A549 (cell line): ENCODE data around the gene PTPRD. TPM values are rescaled to one million over a fixed set of nuclear protein-coding genes. Genes with fewer than 3 reads are reported as not detected.

Source experiments
- ATAC-seq, 2 experiments: fragments of 200-7000 bp in 1 of 2; fragments of >200 bp in 1 of 2; cut with Nextera tagmentation in 1 of 2; cut with Tn5 transposase in 1 of 2; 3 replicates each; pipeline versions ENCODE4 v1.8.0 to v1.9.1; 2018 to 2020; ENCODE audit warnings: mild to moderate bottlenecking in 1 of 2, moderate library complexity in 1 of 2
- CTCF ChIA-PET: fragments of 300-600 bp; sonication (Branson Sonifier 250); formaldehyde crosslinking; extraction: SDS; loops from one replicate; lab custom pipeline; 2021; ENCODE audit warnings: antibody characterized with exemption, inconsistent platforms; lab: Yijun Ruan, JAX
- POLR2A ChIA-PET: fragments of 350-600 bp; formaldehyde crosslinking; extraction: SDS; loops from one replicate; lab custom pipeline; 2021; ENCODE audit warnings: antibody characterized with exemption, inconsistent platforms; lab: Yijun Ruan, JAX
- DNase-seq, 2 experiments: peaks; one replicate each; pipeline versions ENCODE4 v3.0.0 to v3.0.0-alpha.2; 2011 to 2016; ENCODE audit warnings: low read depth in 1 of 2, low spot score in 1 of 2
- FAIRE-seq: peaks from 2 replicates; lab custom pipeline; 2011; peaks lifted over from hg19 to GRCh38; lab: Jason Lieb, UNC
- H3K27ac ChIP-seq, 2 experiments: fragments of >200 bp; sonication (Bioruptor Twin); formaldehyde crosslinking; 3 replicates each; pipeline ENCODE4 v1.5.1; 2016 to 2017
- H3K4me1 ChIP-seq: fragments of >200 bp; sonication (Bioruptor Twin); formaldehyde crosslinking; 3 replicates; pipeline ENCODE4 v1.6.1; 2016
- H3K4me2 ChIP-seq: fragments of >200 bp; sonication (Bioruptor Twin); formaldehyde crosslinking; 3 replicates; pipeline ENCODE4 v1.6.1; 2016
- H3K4me3 ChIP-seq: fragments of >200 bp; sonication (Bioruptor Twin); formaldehyde crosslinking; 3 replicates; pipeline ENCODE4 v1.5.1; 2016
- H3K9me3 ChIP-seq: fragments of >200 bp; sonication (Bioruptor Twin); formaldehyde crosslinking; 3 replicates; pipeline ENCODE4 v1.6.1; 2016
- CBX8 ChIP-seq: fragments of 200-600 bp; sonication (generic); IDR thresholded peaks from 2 replicates; pipeline ENCODE4 v1.6.1; 2016
- CEBPB ChIP-seq, 2 experiments: fragments of >200 bp in 1 of 2; sonication (Bioruptor Twin) in 1 of 2; formaldehyde crosslinking in 1 of 2; IDR thresholded peaks; 2 replicates each; pipeline ENCODE4 v1.6.1; 2012 to 2016
- CHD2 ChIP-seq: fragments of 150-350 bp; IDR thresholded peaks from 2 replicates; pipeline ENCODE4 v1.6.1; 2014; ENCODE audit warnings: low read length; ENCODE audit not compliant: partially characterized antibody
- CHD4 ChIP-seq: fragments of 200-600 bp; sonication (generic); IDR thresholded peaks from 2 replicates; pipeline ENCODE4 v1.6.1; 2016; ENCODE audit warnings: antibody characterized with exemption, mild to moderate bottlenecking, borderline replicate concordance
- E2F6 ChIP-seq: IDR thresholded peaks from 2 replicates; pipeline ENCODE4 v1.6.1; 2012; ENCODE audit warnings: low read depth, borderline replicate concordance
- EHF ChIP-seq: fragments of 250-450 bp; sonication (Bioruptor Pico); IDR thresholded peaks from 2 replicates; pipeline ENCODE4 v1.5.0; 2020; ENCODE audit warnings: mild to moderate bottlenecking
- EHMT2 ChIP-seq: fragments of 200-600 bp; sonication (generic); IDR thresholded peaks from 2 replicates; pipeline ENCODE4 v1.6.1; 2016; ENCODE audit warnings: antibody characterized with exemption, low read depth, mild to moderate bottlenecking, moderate library complexity
- ELK1 ChIP-seq: fragments of 150-350 bp; IDR thresholded peaks from 2 replicates; pipeline ENCODE4 v1.6.1; 2014; ENCODE audit warnings: low read depth, mild to moderate bottlenecking, low read length
- HES2 ChIP-seq: fragments of >200 bp; sonication (Bioruptor Twin); formaldehyde crosslinking; IDR thresholded peaks from 2 replicates; pipeline ENCODE4 v1.6.1; 2016
- HEYL ChIP-seq: fragments of 250-450 bp; sonication (Bioruptor Pico); IDR thresholded peaks from 2 replicates; pipeline ENCODE4 v1.8.0; 2021; ENCODE audit warnings: mild to moderate bottlenecking, moderate library complexity
- HMGXB4 ChIP-seq: fragments of 250-450 bp; sonication (Bioruptor Pico); IDR thresholded peaks from 2 replicates; pipeline ENCODE4 v1.5.0; 2021; ENCODE audit warnings: mild to moderate bottlenecking, moderate library complexity, borderline replicate concordance
- HOXB13 ChIP-seq: fragments of 250-450 bp; sonication (Bioruptor Pico); IDR thresholded peaks from 2 replicates; pipeline ENCODE4 v1.5.0; 2020; ENCODE audit warnings: low read depth, mild to moderate bottlenecking, moderate library complexity
- JUNB ChIP-seq: fragments of >200 bp; sonication (Bioruptor Twin); formaldehyde crosslinking; IDR thresholded peaks from 2 replicates; pipeline ENCODE4 v1.6.1; 2016
- MAFK ChIP-seq: fragments of 450-650 bp; IDR thresholded peaks from 2 replicates; pipeline ENCODE4 v1.6.1; 2014; ENCODE audit not compliant: partially characterized antibody
- MYC ChIP-seq: IDR thresholded peaks from 2 replicates; pipeline ENCODE4 v1.6.1; 2012; ENCODE audit warnings: mild to moderate bottlenecking, inconsistent platforms, low read length, improper control_type of control experiment, borderline replicate concordance
- NFE2L2 ChIP-seq: fragments of 150-350 bp; conservative IDR thresholded peaks from 2 replicates; pipeline ENCODE4 v1.6.1; 2014; ENCODE audit warnings: low read length
- PBX3 ChIP-seq: IDR thresholded peaks from 2 replicates; pipeline ENCODE4 v1.6.1; 2012
- PHF8 ChIP-seq: fragments of 200-600 bp; sonication (generic); IDR thresholded peaks from 2 replicates; pipeline ENCODE4 v1.6.1; 2016; ENCODE audit warnings: low read depth, mild to moderate bottlenecking, antibody characterized with exemption, moderate library complexity, borderline replicate concordance
- RAD21 ChIP-seq, 2 experiments: fragments of >200 bp in 1 of 2; sonication (Bioruptor Twin) in 1 of 2; formaldehyde crosslinking in 1 of 2; IDR thresholded peaks in 1 of 2; conservative IDR thresholded peaks in 1 of 2; 2 replicates in 1 of 2; 3 replicates in 1 of 2; pipeline ENCODE4 v1.6.1; 2012 to 2018; ENCODE audit warnings: inconsistent platforms in 1 of 2
- RCOR1 ChIP-seq: fragments of 150-350 bp; IDR thresholded peaks from 2 replicates; pipeline ENCODE4 v1.6.1; 2014; ENCODE audit warnings: antibody characterized with exemption, low read length, low read depth
- TP53 ChIP-seq: fragments of 250-450 bp; sonication (Bioruptor Pico); IDR thresholded peaks from 2 replicates; pipeline ENCODE4 v1.5.0; 2021; ENCODE audit warnings: mild to moderate bottlenecking, moderate library complexity
- ZC3H11A ChIP-seq: fragments of 450-650 bp; IDR thresholded peaks from 2 replicates; pipeline ENCODE4 v1.6.1; 2014; ENCODE audit warnings: antibody characterized with exemption, mild to moderate bottlenecking
- ZFP36 ChIP-seq: fragments of 450-650 bp; IDR thresholded peaks from 2 replicates; pipeline ENCODE4 v1.6.1; 2014; ENCODE audit warnings: borderline replicate concordance; ENCODE audit not compliant: partially characterized antibody
- ZNF302 ChIP-seq: fragments of 250-450 bp; sonication (Bioruptor Pico); IDR thresholded peaks from 2 replicates; pipeline ENCODE4 v1.9.0; 2021; ENCODE audit warnings: inconsistent platforms, mild to moderate bottlenecking, moderate library complexity
- ZSCAN20 ChIP-seq: fragments of 250-450 bp; sonication (Bioruptor Pico); IDR thresholded peaks from 2 replicates; pipeline ENCODE4 v1.8.0; 2022; ENCODE audit warnings: mild to moderate bottlenecking, moderate library complexity
- WGBS: methylation state at CpG from one replicate; pipeline ENCODE4 v1.1.6; 2017; ENCODE audit errors: missing lambda C conversion rate; 5-methylcytosine and 5-hydroxymethylcytosine counted together
- polyA plus RNA-seq, 4 experiments: library from polyadenylated mRNA; depleted of rRNA in 3 of 4; stranded (reverse); fragments of >200 nt; fragmentation: RNase III in 1 of 4; extraction: RNeasy Plus Mini Kit Qiagen cat#74134 plus additional on column Dnase treatment in 1 of 4; gene quantifications; 2 replicates in 3 of 4; 3 replicates in 1 of 4; pipeline ENCODE4 v1.2.3, GENCODE V29; 2011 to 2017

Gene PTPRD
- polyA plus RNA-seq, 2 of the 4 experiments (the other 2 are of a cell fraction) = 0.39 to 1.3 TPM

- no peak overlapping the region for H3K27ac ChIP-seq
- H3K9me3 ChIP-seq = no peaks in the 10 kb centered on the region
- TF ChIP-seq HES2 (no peak), EHMT2 (no peak), MYC (no peak), RAD21 (conservative IDR thresholded peaks at IDR 0.05 in 1 of 2, IDR thresholded peaks at IDR 0.05 in 1 of 2) (no peak), JUNB (no peak), EHF (CRISPR knock-in tag) (no peak), HMGXB4 (CRISPR knock-in tag) (no peak), NFE2L2 (no peak)
- no peak overlapping the region for H3K4me3 ChIP-seq
- ATAC-seq = no peak
- H3K4me2 ChIP-seq = no peak overlapping the region
- no peaks in the 10 kb centered on the region for H3K4me1 ChIP-seq
- FAIRE-seq = no peak
- ChIA-PET CTCF (no interaction called here), POLR2A (no interaction called here)
- 0% methylated on average over 2 of the region's 2 CpGs for WGBS
- DNase-seq = no peak
Observed at GRCh38 chr9:9341203-9341602, 1271.6 kb downstream of the PTPRD start.

GRCh38 chr9:9337129-9337528 lies 1275.7 kb downstream of the PTPRD start:
- H3K27ac ChIP-seq = no peak overlapping the region
- H3K4me2 ChIP-seq = no peak overlapping the region
- CTCF ChIA-PET = no interaction called here
- H3K4me1 ChIP-seq = no peaks in the 10 kb centered on the region
- POLR2A ChIA-PET = no interaction called here
- H3K4me3 ChIP-seq = no peak overlapping the region
- no peak for DNase-seq
- TF ChIP-seq ZC3H11A = no peak
- no peak for TF ChIP-seq PHF8
- no peak for TF ChIP-seq ELK1
- TF ChIP-seq HEYL (CRISPR knock-in tag) = no peak
- TF ChIP-seq CHD4 = no peak
- no peak for TF ChIP-seq HOXB13 (CRISPR knock-in tag)
- no peak for TF ChIP-seq NFE2L2
- no peak for TF ChIP-seq CBX8
- TF ChIP-seq HES2 = no peak
- TF ChIP-seq ZNF302 (CRISPR knock-in tag) = no peak
- TF ChIP-seq, all 56 proteins: peak for 0
- FAIRE-seq (no peak), ATAC-seq (no peak)
- H3K9me3 ChIP-seq = no peaks in the 10 kb centered on the region

GRCh38 chr9:9326749-9327148 lies 1286.1 kb downstream of the PTPRD start:
- Histone ChIP-seq H3K4me2 (no peak overlapping the region), H3K9me3 (no peaks in the 10 kb centered on the region), H3K27ac (no peak overlapping the region), H3K4me1 (no peaks in the 10 kb centered on the region), H3K4me3 (no peak overlapping the region)
- TF ChIP-seq RCOR1 (no peak), JUNB (no peak), ZSCAN20 (CRISPR knock-in tag) (no peak), CHD2 (no peak), CEBPB (IDR thresholded peaks at IDR 0.05) (no peak), E2F6 (no peak), PBX3 (no peak), EHMT2 (no peak), ZFP36 (no peak), MYC (no peak), CBX8 (no peak), TP53 (no peak), MAFK (no peak)
- DNase-seq = no peak
- ChIA-PET CTCF (no interaction called here), POLR2A (no interaction called here)
- ATAC-seq = no peak
- FAIRE-seq = no peak
